Endothelial cell (in vitro differentiated cells): ENCODE measurements around the gene ERC2. TPM values are rescaled to one million over a fixed set of nuclear protein-coding genes. Genes with fewer than 3 reads are reported as not detected.

Source experiments
- DNase-seq: peaks from one replicate; pipeline ENCODE4 v3.0.0; 2021; ENCODE audit warnings: low spot score
- H3K27ac Mint-ChIP-seq: one replicate; pipeline ENCODE4 v1.8.0; 2021; ENCODE audit warnings: mixed read lengths, inconsistent platforms; ENCODE audit not compliant: unreplicated experiment
- H3K27me3 Mint-ChIP-seq: one replicate; pipeline ENCODE4 v1.8.0; 2021; ENCODE audit warnings: mild to moderate bottlenecking, moderate library complexity, mixed read lengths, inconsistent platforms; ENCODE audit not compliant: unreplicated experiment
- H3K36me3 Mint-ChIP-seq: one replicate; pipeline ENCODE4 v1.8.0; 2021; ENCODE audit warnings: mild to moderate bottlenecking, low read depth, mixed read lengths, inconsistent platforms; ENCODE audit not compliant: unreplicated experiment
- H3K4me1 Mint-ChIP-seq: one replicate; pipeline ENCODE4 v1.8.0; 2021; ENCODE audit warnings: mild to moderate bottlenecking, mixed read lengths, inconsistent platforms; ENCODE audit not compliant: unreplicated experiment
- H3K4me3 Mint-ChIP-seq: one replicate; pipeline ENCODE4 v1.8.0; 2021; ENCODE audit warnings: mild to moderate bottlenecking, mixed read lengths, inconsistent platforms; ENCODE audit not compliant: unreplicated experiment
- H3K9me3 Mint-ChIP-seq: one replicate; pipeline ENCODE4 v1.8.0; 2021; ENCODE audit warnings: mixed read lengths, inconsistent platforms; ENCODE audit not compliant: unreplicated experiment
- total RNA-seq: library from RNA; stranded (reverse); fragmentation: NEBNext Ultra II Directional; extraction: Animal tissue kit (Norgen Biotek cat#: 25700); gene quantifications from one replicate; pipeline ENCODE4 v1.2.1, GENCODE V29; 2021; ENCODE audit not compliant: unreplicated experiment
- TF ChIP-seq, protein P1 (sequence below): fragments of 200-600 bp; sonication (generic); IDR thresholded peaks from one replicate; pipeline ENCODE4 v1.5.0; 2021; ENCODE audit warnings: antibody characterized with exemption; ENCODE audit not compliant: unreplicated experiment

The ERC2 gene
- total RNA-seq, 1 donor from 2014 or later, result 20.5 TPM

DNA sequence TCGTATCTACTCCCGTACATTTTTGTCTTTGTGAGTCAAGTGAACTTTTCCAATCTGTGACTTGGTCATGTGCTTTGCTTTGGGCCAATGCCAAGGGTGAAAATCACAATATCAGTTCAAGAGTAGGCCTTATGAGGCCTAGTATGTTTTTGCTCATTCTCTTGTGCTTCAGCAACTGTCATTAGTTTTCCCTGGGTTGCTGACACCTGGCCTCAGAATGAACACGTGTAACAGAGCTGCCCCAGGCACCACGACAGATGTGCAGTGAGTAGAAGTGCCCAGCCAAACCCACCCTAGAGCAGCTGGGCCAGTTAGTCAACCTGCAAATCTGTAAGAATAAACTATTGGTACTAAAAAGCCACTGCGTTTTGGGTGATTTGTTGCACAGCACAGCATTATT, 520.9 kb downstream of the ERC2 start:
- TF ChIP-seq, protein P1, sequence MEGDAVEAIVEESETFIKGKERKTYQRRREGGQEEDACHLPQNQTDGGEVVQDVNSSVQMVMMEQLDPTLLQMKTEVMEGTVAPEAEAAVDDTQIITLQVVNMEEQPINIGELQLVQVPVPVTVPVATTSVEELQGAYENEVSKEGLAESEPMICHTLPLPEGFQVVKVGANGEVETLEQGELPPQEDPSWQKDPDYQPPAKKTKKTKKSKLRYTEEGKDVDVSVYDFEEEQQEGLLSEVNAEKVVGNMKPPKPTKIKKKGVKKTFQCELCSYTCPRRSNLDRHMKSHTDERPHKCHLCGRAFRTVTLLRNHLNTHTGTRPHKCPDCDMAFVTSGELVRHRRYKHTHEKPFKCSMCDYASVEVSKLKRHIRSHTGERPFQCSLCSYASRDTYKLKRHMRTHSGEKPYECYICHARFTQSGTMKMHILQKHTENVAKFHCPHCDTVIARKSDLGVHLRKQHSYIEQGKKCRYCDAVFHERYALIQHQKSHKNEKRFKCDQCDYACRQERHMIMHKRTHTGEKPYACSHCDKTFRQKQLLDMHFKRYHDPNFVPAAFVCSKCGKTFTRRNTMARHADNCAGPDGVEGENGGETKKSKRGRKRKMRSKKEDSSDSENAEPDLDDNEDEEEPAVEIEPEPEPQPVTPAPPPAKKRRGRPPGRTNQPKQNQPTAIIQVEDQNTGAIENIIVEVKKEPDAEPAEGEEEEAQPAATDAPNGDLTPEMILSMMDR, result no peak
- Mint-ChIP-seq H3K27ac (no peak overlapping the region), H3K27me3 (no peaks in the 10 kb centered on the region), H3K4me3 (no peak overlapping the region), H3K36me3 (no peaks in the 10 kb centered on the region), H3K9me3 (no peaks in the 10 kb centered on the region), H3K4me1 (no peaks in the 10 kb centered on the region)
- DNase-seq, result no peak

DNA sequence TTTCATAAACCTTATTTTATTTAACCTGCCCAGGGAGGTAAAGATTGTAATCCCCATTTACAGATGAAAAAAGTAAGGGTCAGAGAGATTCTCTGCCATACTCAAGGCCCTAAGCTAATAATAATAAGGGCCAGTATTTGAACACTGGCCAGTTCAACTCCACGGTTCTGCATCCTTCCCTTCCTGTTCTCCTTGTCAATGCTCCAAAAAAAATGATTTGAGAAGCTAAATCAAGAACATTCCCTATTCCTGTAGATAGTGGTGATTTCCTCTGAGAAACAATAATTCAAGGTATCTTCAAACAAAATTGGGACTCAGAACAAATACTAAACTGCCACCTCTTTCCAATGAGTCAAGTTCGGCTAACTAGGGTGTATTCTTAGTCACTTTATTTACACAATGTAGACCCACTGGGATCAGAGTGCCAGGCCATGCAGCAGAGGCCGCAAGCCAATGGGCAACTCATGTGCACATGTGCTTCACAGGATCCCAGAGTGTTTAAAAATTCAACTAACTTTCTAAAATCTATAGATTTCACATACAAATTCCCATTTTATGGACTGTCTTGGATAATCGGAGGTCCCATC, 521.6 kb downstream of the ERC2 start:
- no peaks in the 10 kb centered on the region for H3K9me3 Mint-ChIP-seq
- H3K4me1 Mint-ChIP-seq, result no peaks in the 10 kb centered on the region
- TF ChIP-seq, protein P1, result no peak
- no peaks in the 10 kb centered on the region for H3K27me3 Mint-ChIP-seq
- H3K4me3 Mint-ChIP-seq, result no peak overlapping the region
- no peak overlapping the region for H3K27ac Mint-ChIP-seq
- DNase-seq, result no peak
- H3K36me3 Mint-ChIP-seq, result no peaks in the 10 kb centered on the region

DNA sequence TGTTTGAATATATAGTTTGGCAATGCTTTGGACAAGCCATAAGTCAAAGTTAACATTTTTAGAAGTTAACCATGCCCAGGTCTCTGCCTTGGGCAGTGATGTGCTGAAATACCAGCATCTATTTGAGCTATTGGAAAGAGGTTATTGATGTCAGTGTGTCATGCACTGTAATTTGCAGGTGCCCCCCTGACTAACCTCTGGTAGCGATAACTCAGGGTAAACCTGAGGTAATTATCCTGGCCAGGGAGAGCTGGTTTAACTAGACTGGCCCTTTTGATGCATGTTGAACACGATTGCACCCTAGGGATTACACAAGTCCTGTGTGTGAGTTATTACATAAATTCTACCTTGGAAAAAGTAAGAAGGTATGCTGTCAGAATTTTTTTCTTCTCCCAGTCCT, 525.4 kb downstream of the ERC2 start:
- Mint-ChIP-seq H3K36me3 (no peaks in the 10 kb centered on the region), H3K27me3 (no peaks in the 10 kb centered on the region), H3K9me3 (no peaks in the 10 kb centered on the region), H3K27ac (no peak overlapping the region), H3K4me3 (no peak overlapping the region), H3K4me1 (no peaks in the 10 kb centered on the region)
- TF ChIP-seq, protein P1, result no peak
- no peak for DNase-seq

DNA sequence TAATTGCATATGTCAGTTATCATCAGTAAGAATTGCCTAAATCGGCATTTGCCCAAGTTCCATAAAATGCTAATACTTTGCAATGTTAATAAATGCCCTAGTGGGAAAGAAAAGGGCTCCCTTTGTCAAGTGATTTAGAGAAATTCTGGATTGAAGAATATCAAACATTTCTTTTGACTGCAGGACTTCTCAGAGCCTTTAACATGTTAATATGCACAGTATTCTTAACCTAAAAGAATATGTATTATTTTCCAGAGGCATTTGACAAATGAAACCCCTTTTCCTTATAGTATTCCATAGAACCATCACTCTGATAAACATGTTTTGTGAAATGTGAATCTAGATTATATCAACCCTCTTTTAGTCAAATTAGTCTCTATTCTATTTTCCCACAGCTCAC, 529.0 kb downstream of the ERC2 start:
- TF ChIP-seq, protein P1, result no peak
- Mint-ChIP-seq H3K36me3 (no peaks in the 10 kb centered on the region), H3K27ac (no peak overlapping the region), H3K9me3 (no peaks in the 10 kb centered on the region), H3K4me3 (no peak overlapping the region), H3K27me3 (no peaks in the 10 kb centered on the region), H3K4me1 (no peaks in the 10 kb centered on the region)
- no peak for DNase-seq

DNA sequence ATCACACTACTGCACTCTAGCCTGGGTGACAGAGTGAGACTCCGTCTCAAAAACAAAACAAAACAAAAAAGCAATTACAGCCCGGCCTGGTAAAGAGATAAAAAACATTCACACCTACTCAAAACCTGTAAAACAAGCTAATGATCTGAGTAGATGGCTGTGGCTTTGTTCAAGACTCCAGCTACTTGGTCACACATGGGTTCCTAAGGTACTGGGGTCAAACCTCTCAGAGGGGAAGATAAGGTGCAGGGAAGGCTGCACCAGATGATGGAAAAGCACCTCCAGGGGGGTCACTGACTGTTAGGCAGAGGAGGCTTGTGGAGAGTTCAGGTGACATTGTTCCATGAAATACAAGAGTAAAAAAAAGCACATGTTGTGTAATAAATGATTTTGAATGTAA, 531.0 kb downstream of the ERC2 start:
- no peaks in the 10 kb centered on the region for H3K9me3 Mint-ChIP-seq
- DNase-seq, result no peak
- TF ChIP-seq, protein P1, result no peak
- H3K27me3 Mint-ChIP-seq, result no peaks in the 10 kb centered on the region
- H3K4me3 Mint-ChIP-seq, result no peak overlapping the region
- H3K36me3 Mint-ChIP-seq, result no peaks in the 10 kb centered on the region
- H3K27ac Mint-ChIP-seq, result no peak overlapping the region
- H3K4me1 Mint-ChIP-seq, result no peaks in the 10 kb centered on the region
